Activated B cell treated with CpG ODN at 0.5 μM for 24 hours (primary cell): ENCODE measurements around the gene GALNTL6. TPM values are rescaled to one million over a fixed set of nuclear protein-coding genes. Genes with fewer than 3 reads are reported as not detected.

ENCODE experiments used
- ATAC-seq: fragments of 200-7000 bp; cut with Tn5 transposase; one replicate; pipeline ENCODE4 v1.10.0; 2021; ENCODE audit warnings: low read depth, mild to moderate bottlenecking, moderate library complexity
- CTCF ChIA-PET: fragments of 350-600 bp; sonication (Branson Sonifier 250); formaldehyde crosslinking; loops from one replicate; lab custom pipeline; 2021; ENCODE audit warnings: antibody characterized with exemption; lab: Charles Lee
- POLR2A ChIA-PET: fragments of 350-600 bp; sonication (Branson Sonifier 250); formaldehyde crosslinking; loops from one replicate; lab custom pipeline; 2021; ENCODE audit warnings: antibody characterized with exemption; lab: Charles Lee
- DNase-seq: peaks from one replicate; pipeline ENCODE4 v3.0.0; 2022
- H3K27ac Mint-ChIP-seq: one replicate; pipeline ENCODE4 v1.8.0; 2020; ENCODE audit warnings: mixed read lengths
- H3K27me3 Mint-ChIP-seq: one replicate; pipeline ENCODE4 v1.8.0; 2021; ENCODE audit warnings: mixed read lengths
- H3K36me3 Mint-ChIP-seq: one replicate; pipeline ENCODE4 v1.8.0; 2021; ENCODE audit warnings: low read depth, mixed read lengths
- H3K4me1 Mint-ChIP-seq: one replicate; pipeline ENCODE4 v1.8.0; 2021; ENCODE audit warnings: mixed read lengths
- H3K4me3 Mint-ChIP-seq: one replicate; pipeline ENCODE4 v1.8.0; 2020; ENCODE audit warnings: mild to moderate bottlenecking, mixed read lengths
- H3K9me3 Mint-ChIP-seq: one replicate; pipeline ENCODE4 v1.8.0; 2020; ENCODE audit warnings: mixed read lengths
- CTCF ChIP-seq: fragments of 200-600 bp; IDR thresholded peaks from one replicate; pipeline ENCODE4 v1.8.0; 2022; ENCODE audit warnings: antibody characterized with exemption, mild to moderate bottlenecking
- intact Hi-C: fragments of 100-400 bp; cut with micrococcal nuclease; formaldehyde crosslinking; loops from one replicate; pipeline ENCODE4 v1.15.1; 2024
- total RNA-seq: library from RNA; stranded (reverse); gene quantifications from 2 replicates; pipeline ENCODE4 v1.2.3, GENCODE V29; 2022

The GALNTL6 gene
- total RNA-seq, 1 donor from 2014 or later: 0.20 TPM

DNA sequence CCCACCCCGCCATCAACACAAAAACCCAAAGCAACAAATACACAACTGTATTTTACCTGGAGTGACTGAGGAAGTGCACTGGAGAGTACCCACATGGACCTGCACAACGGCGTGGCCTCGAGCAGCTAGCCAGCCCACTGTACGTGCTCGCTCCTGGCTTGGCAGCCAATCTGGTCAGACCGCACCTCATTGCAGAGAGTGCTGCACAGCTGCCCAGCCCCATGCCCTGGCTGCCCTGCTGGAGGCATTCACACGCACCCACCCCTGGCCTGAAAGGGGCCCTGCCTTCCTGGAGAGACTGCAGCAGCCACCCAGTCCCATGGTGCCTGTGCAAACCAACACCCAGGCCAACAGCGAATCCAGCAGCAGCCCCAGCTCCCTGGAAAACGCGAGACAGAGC lies 116.3 kb downstream of the GALNTL6 start:
- DNase-seq: no peak
- Mint-ChIP-seq H3K4me3 (no peak overlapping the region), H3K36me3 (no peaks in the 10 kb centered on the region), H3K27ac (no peak overlapping the region), H3K9me3 (no peaks in the 10 kb centered on the region), H3K27me3 (no peaks in the 10 kb centered on the region), H3K4me1 (no peaks in the 10 kb centered on the region)
- no peak for TF ChIP-seq CTCF
- ChIA-PET POLR2A (no interaction called here), CTCF (no interaction called here)
- no peak for ATAC-seq
- intact Hi-C loops: no loop called here

DNA sequence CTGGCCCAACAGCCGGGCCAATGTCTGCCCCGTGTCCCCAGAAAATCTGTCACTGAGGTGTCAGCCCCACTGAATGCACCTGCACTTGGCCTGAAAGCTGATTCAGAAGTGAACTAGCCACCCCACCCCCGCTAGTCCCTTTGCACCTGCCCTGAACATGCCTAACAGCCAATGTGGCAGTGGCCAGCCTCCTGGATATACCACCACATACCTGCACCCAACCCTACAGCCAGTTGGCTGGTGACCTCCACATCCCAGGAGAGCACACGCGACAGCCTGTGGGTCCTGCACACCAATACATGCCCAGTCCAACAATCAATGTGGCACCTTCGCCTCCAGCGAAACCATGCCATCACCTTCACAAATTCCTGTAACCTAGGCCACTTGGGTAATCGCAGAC lies 116.7 kb downstream of the GALNTL6 start:
- H3K36me3 Mint-ChIP-seq: no peaks in the 10 kb centered on the region
- CTCF ChIA-PET: no interaction called here
- POLR2A ChIA-PET: no interaction called here
- ATAC-seq (no peak), DNase-seq (no peak)
- no peak overlapping the region for H3K27ac Mint-ChIP-seq
- H3K27me3 Mint-ChIP-seq: no peaks in the 10 kb centered on the region
- TF ChIP-seq CTCF: no peak
- no peak overlapping the region for H3K4me3 Mint-ChIP-seq
- intact Hi-C loops: no loop called here
- no peaks in the 10 kb centered on the region for H3K9me3 Mint-ChIP-seq
- no peaks in the 10 kb centered on the region for H3K4me1 Mint-ChIP-seq

DNA sequence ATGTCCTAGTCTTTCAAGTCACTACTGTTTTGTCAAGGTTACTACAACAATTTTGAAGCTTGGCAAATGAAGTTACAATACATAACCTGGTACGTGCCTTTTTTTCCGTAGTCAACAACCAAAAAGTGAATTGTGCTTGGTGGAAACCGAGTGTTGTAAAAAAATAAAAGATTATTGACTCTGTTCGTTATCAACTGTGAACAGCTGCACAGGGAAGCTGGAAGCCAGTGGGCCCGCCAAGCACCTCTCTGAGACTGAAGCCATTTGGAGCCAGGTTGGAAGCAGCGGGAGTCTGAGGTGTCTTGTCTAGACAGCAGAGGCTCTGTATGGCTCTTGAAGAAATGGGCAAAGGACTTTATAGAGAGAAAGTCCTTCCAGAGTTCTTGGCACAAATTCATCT lies 119.0 kb downstream of the GALNTL6 start:
- H3K27me3 Mint-ChIP-seq: no peaks in the 10 kb centered on the region
- intact Hi-C loops: no loop called here
- CTCF ChIA-PET: no interaction called here
- no peaks in the 10 kb centered on the region for H3K36me3 Mint-ChIP-seq
- POLR2A ChIA-PET: no interaction called here
- no peak for DNase-seq
- H3K27ac Mint-ChIP-seq: no peak overlapping the region
- no peak for ATAC-seq
- TF ChIP-seq CTCF: no peak
- no peaks in the 10 kb centered on the region for H3K9me3 Mint-ChIP-seq
- H3K4me1 Mint-ChIP-seq: no peaks in the 10 kb centered on the region
- H3K4me3 Mint-ChIP-seq: no peak overlapping the region

GRCh38 chr4:171940656-171941055 lies 127.5 kb downstream of the GALNTL6 start:
- intact Hi-C loops: no loop called here
- Mint-ChIP-seq H3K4me1 (no peaks in the 10 kb centered on the region), H3K4me3 (no peak overlapping the region), H3K36me3 (no peaks in the 10 kb centered on the region), H3K27ac (no peak overlapping the region), H3K9me3 (no peaks in the 10 kb centered on the region), H3K27me3 (no peaks in the 10 kb centered on the region)
- ChIA-PET POLR2A (no interaction called here), CTCF (no interaction called here)
- DNase-seq: no peak
- TF ChIP-seq CTCF: no peak
- ATAC-seq: no peak

- no peaks in the 10 kb centered on the region for H3K9me3 Mint-ChIP-seq
- H3K36me3 Mint-ChIP-seq: no peaks in the 10 kb centered on the region
- CTCF ChIA-PET: no interaction called here
- TF ChIP-seq CTCF: no peak
- no peak overlapping the region for H3K4me3 Mint-ChIP-seq
- intact Hi-C loops: no loop called here
- no peak for ATAC-seq
- H3K27me3 Mint-ChIP-seq: no peaks in the 10 kb centered on the region
- no peaks in the 10 kb centered on the region for H3K4me1 Mint-ChIP-seq
- POLR2A ChIA-PET: no interaction called here
- DNase-seq: no peak
- no peak overlapping the region for H3K27ac Mint-ChIP-seq
Observed at GRCh38 chr4:171947400-171947799, 134.2 kb downstream of the GALNTL6 start.
